ENCODE data around the gene NKX2-4. TPM values are rescaled to one million over a fixed set of nuclear protein-coding genes. Genes with fewer than 3 reads are reported as not detected.

Gene NKX2-4
- total and polyA plus RNA-seq, 12 donors: 0.14 TPM; not detected in 11

- no peak for DNase-seq
- 49 to 53% (median 50%) methylated on average over 4 of the region's 4 CpGs for WGBS, 4 donors
- Histone ChIP-seq H3K27me3 (peaks cover 71% of the 10 kb centered on the region), H3K4me1 (replicated peaks in 1 of 2) (peaks cover 0 to 14% of the 10 kb centered on the region in 2 donors), H3K36me3 (replicated peaks in 1 of 2) (peaks cover 0 to 11% of the 10 kb centered on the region in 2 donors), H3K27ac (no peak overlapping the region), H3K4me3 (no peak overlapping the region), H3K9me3 (replicated peaks in 1 of 3) (no peaks in the 10 kb centered on the region)
- intact Hi-C loops (cut with DNase I): no loop called here
- TF ChIP-seq POLR2A (IDR thresholded peaks at IDR 0.05) (no peak), CTCF (IDR thresholded peaks at IDR 0.05) (no peak)
Measured at GRCh38 chr20:21393816-21394519, 3.4 kb downstream of the NKX2-4 start.

- intact Hi-C loops (cut with DNase I): no loop called here
- Histone ChIP-seq H3K4me1 (replicated peaks in 1 of 2) (peaks cover 0 to 22% of the 10 kb centered on the region in 2 donors), H3K27ac (no peak overlapping the region), H3K36me3 (replicated peaks in 1 of 2) (peaks cover 0 to 15% of the 10 kb centered on the region in 2 donors), H3K9me3 (replicated peaks in 1 of 3) (no peaks in the 10 kb centered on the region), H3K4me3 (no peak overlapping the region), H3K27me3 (peaks cover 63% of the 10 kb centered on the region)
- WGBS, 4 donors: 38 to 54% (median 43%) methylated on average over 4 of the region's 4 CpGs
- DNase-seq: no peak
- TF ChIP-seq CTCF (IDR thresholded peaks at IDR 0.05): no peak
- no peak for TF ChIP-seq POLR2A (IDR thresholded peaks at IDR 0.05)
Measured at GRCh38 chr20:21393166-21393565, 4.2 kb downstream of the NKX2-4 start.

- WGBS, 4 donors: 24 to 34% (median 29%) methylated on average over 10 of the region's 10 CpGs
- no peak for DNase-seq
- H3K4me3 ChIP-seq: no peak overlapping the region
- H3K27me3 ChIP-seq: peaks cover 51% of the 10 kb centered on the region
- intact Hi-C loops (cut with DNase I): no loop called here
- TF ChIP-seq POLR2A (IDR thresholded peaks at IDR 0.05) (no peak), CTCF (IDR thresholded peaks at IDR 0.05) (no peak)
- H3K4me1 ChIP-seq (replicated peaks in 1 of 2): peaks cover 0 to 23% of the 10 kb centered on the region in 2 donors
- H3K9me3 ChIP-seq (replicated peaks in 1 of 3): no peaks in the 10 kb centered on the region
- H3K27ac ChIP-seq: no peak overlapping the region
- peaks cover 0 to 20% of the 10 kb centered on the region in 2 donors for H3K36me3 ChIP-seq (replicated peaks in 1 of 2)
Measured at GRCh38 chr20:21391972-21392352, 5.4 kb downstream of the NKX2-4 start.

GRCh38 chr20:21391185-21391971 is 5.9 kb downstream of the NKX2-4 start:
- H3K27ac ChIP-seq: no peak overlapping the region
- no peak overlapping the region for H3K4me3 ChIP-seq
- TF ChIP-seq CTCF (IDR thresholded peaks at IDR 0.05): no peak
- no peak for TF ChIP-seq POLR2A (IDR thresholded peaks at IDR 0.05)
- peaks cover 46% of the 10 kb centered on the region for H3K27me3 ChIP-seq
- no peak for DNase-seq
- H3K4me1 ChIP-seq (replicated peaks in 1 of 2): peaks cover 0 to 18% of the 10 kb centered on the region in 2 donors
- whole genome bisulfite sequencing, 4 donors: 39 to 73% (median 46%) methylated on average over 13 to 61 of the region's 61 CpGs
- H3K36me3 ChIP-seq (replicated peaks in 1 of 2): peaks cover 0 to 26% of the 10 kb centered on the region in 2 donors
- intact Hi-C loops (cut with DNase I): no loop called here
- no peaks in the 10 kb centered on the region for H3K9me3 ChIP-seq (replicated peaks in 1 of 3)
